ENCODE data around the gene AGAP3.

The AGAP3 gene

GRCh38 chr7:151125846-151126481 is 39.7 kb downstream of the AGAP3 start:
- H3K4me3 ChIP-seq (ENCODE audit: control insufficient read depth in 1 of 7, extremely low read depth in 1 of 7, insufficient read depth in 4 of 7, low read depth in 2 of 7, low read length in 6 of 7): no peak overlapping the region
- no peaks in the 10 kb centered on the region for H3K27me3 ChIP-seq (replicated peaks in 2 of 5; ENCODE audit: control insufficient read depth in 4 of 5, insufficient read depth in 5 of 5, low read length in 4 of 5)
- DNase-seq: no peak
- no peaks in the 10 kb centered on the region for H3K9me3 ChIP-seq (ENCODE audit: control extremely low read depth in 1 of 5, control insufficient read depth in 4 of 5, insufficient read depth in 2 of 5, low read depth in 1 of 5, low read length in 4 of 5)
- ChIA-PET CTCF (interaction anchor here (1.4 to 1.5 kb wide), 3 partner anchors 12 to 49 kb away, joined by 3 to 4 read pairs (median 3); no protein-coding TSS in a partner anchor), POLR2A (no interaction called here)
- no peaks in the 10 kb centered on the region for H3K4me1 ChIP-seq (ENCODE audit: control extremely low read depth in 1 of 4, control insufficient read depth in 4 of 4, insufficient read depth in 4 of 4, low read length in 3 of 4)
- WGBS (ENCODE audit: insufficient coverage): 87% methylated on average over 44 of the region's 58 CpGs
- peaks cover 0 to 77% (median 39%) of the 10 kb centered on the region in 4 experiments for H3K36me3 ChIP-seq (ENCODE audit: control insufficient read depth in 4 of 4, insufficient read depth in 4 of 4, low read length in 3 of 4)
- no peak overlapping the region for H3K27ac ChIP-seq (ENCODE audit: insufficient read depth in 1 of 2, low read depth in 1 of 2, low read length in 2 of 2, poor library complexity in 1 of 2, severe bottlenecking in 2 of 2)

GRCh38 chr7:151126491-151127137 is 40.3 kb downstream of the AGAP3 start:
- Histone ChIP-seq H3K9me3 (ENCODE audit: control extremely low read depth in 1 of 5, control insufficient read depth in 4 of 5, insufficient read depth in 2 of 5, low read depth in 1 of 5, low read length in 4 of 5) (no peaks in the 10 kb centered on the region), H3K4me1 (ENCODE audit: control extremely low read depth in 1 of 4, control insufficient read depth in 4 of 4, insufficient read depth in 4 of 4, low read length in 3 of 4) (no peaks in the 10 kb centered on the region), H3K27ac (ENCODE audit: insufficient read depth in 1 of 2, low read depth in 1 of 2, low read length in 2 of 2, poor library complexity in 1 of 2, severe bottlenecking in 2 of 2) (no peak overlapping the region), H3K27me3 (replicated peaks in 2 of 5; ENCODE audit: control insufficient read depth in 4 of 5, insufficient read depth in 5 of 5, low read length in 4 of 5) (no peaks in the 10 kb centered on the region), H3K4me3 (ENCODE audit: control insufficient read depth in 1 of 7, extremely low read depth in 1 of 7, insufficient read depth in 4 of 7, low read depth in 2 of 7, low read length in 6 of 7) (no peak overlapping the region), H3K36me3 (ENCODE audit: control insufficient read depth in 4 of 4, insufficient read depth in 4 of 4, low read length in 3 of 4) (peaks cover 0 to 74% (median 39%) of the 10 kb centered on the region in 4 experiments)
- 96% methylated on average over 14 of the region's 19 CpGs for WGBS (ENCODE audit: insufficient coverage)
- CTCF ChIA-PET: interaction anchor here (1.5 kb wide), 1 partner anchor 39 kb away, joined by 3 read pairs; no protein-coding TSS in a partner anchor
- POLR2A ChIA-PET: no interaction called here
- DNase-seq: no peak

- Histone ChIP-seq H3K27ac (ENCODE audit: insufficient read depth in 1 of 2, low read depth in 1 of 2, low read length in 2 of 2, poor library complexity in 1 of 2, severe bottlenecking in 2 of 2) (no peak overlapping the region), H3K27me3 (replicated peaks in 2 of 5; ENCODE audit: control insufficient read depth in 4 of 5, insufficient read depth in 5 of 5, low read length in 4 of 5) (no peaks in the 10 kb centered on the region), H3K36me3 (ENCODE audit: control insufficient read depth in 4 of 4, insufficient read depth in 4 of 4, low read length in 3 of 4) (peaks cover 0 to 72% (median 42%) of the 10 kb centered on the region in 4 experiments), H3K9me3 (ENCODE audit: control extremely low read depth in 1 of 5, control insufficient read depth in 4 of 5, insufficient read depth in 2 of 5, low read depth in 1 of 5, low read length in 4 of 5) (no peaks in the 10 kb centered on the region), H3K4me3 (ENCODE audit: control insufficient read depth in 1 of 7, extremely low read depth in 1 of 7, insufficient read depth in 4 of 7, low read depth in 2 of 7, low read length in 6 of 7) (no peak overlapping the region), H3K4me1 (ENCODE audit: control extremely low read depth in 1 of 4, control insufficient read depth in 4 of 4, insufficient read depth in 4 of 4, low read length in 3 of 4) (no peaks in the 10 kb centered on the region)
- WGBS (ENCODE audit: insufficient coverage): 81% methylated on average over 12 of the region's 14 CpGs
- no peak for DNase-seq
- ChIA-PET POLR2A (interaction anchor here (1.3 kb wide), 1 partner anchor 128 kb away, joined by 4 read pairs; no protein-coding TSS in a partner anchor), CTCF (interaction anchor here (0.9 to 2.0 kb wide), 3 partner anchors 9 to 116 kb away, joined by 3 to 5 read pairs (median 4); no protein-coding TSS in a partner anchor)
Observed at GRCh38 chr7:151128144-151128543, 41.9 kb downstream of the AGAP3 start.

GRCh38 chr7:151128716-151129115 is 42.4 kb downstream of the AGAP3 start:
- Histone ChIP-seq H3K4me3 (ENCODE audit: control insufficient read depth in 1 of 7, extremely low read depth in 1 of 7, insufficient read depth in 4 of 7, low read depth in 2 of 7, low read length in 6 of 7) (no peak overlapping the region), H3K27me3 (replicated peaks in 2 of 5; ENCODE audit: control insufficient read depth in 4 of 5, insufficient read depth in 5 of 5, low read length in 4 of 5) (no peaks in the 10 kb centered on the region), H3K36me3 (ENCODE audit: control insufficient read depth in 4 of 4, insufficient read depth in 4 of 4, low read length in 3 of 4) (peaks cover 0 to 66% (median 40%) of the 10 kb centered on the region in 4 experiments), H3K4me1 (ENCODE audit: control extremely low read depth in 1 of 4, control insufficient read depth in 4 of 4, insufficient read depth in 4 of 4, low read length in 3 of 4) (no peaks in the 10 kb centered on the region), H3K27ac (ENCODE audit: insufficient read depth in 1 of 2, low read depth in 1 of 2, low read length in 2 of 2, poor library complexity in 1 of 2, severe bottlenecking in 2 of 2) (no peak overlapping the region), H3K9me3 (ENCODE audit: control extremely low read depth in 1 of 5, control insufficient read depth in 4 of 5, insufficient read depth in 2 of 5, low read depth in 1 of 5, low read length in 4 of 5) (no peaks in the 10 kb centered on the region)
- WGBS (ENCODE audit: insufficient coverage): 97% methylated on average over 6 of the region's 8 CpGs
- POLR2A ChIA-PET: interaction anchor here (1.3 kb wide), 1 partner anchor 128 kb away, joined by 4 read pairs; no protein-coding TSS in a partner anchor
- no peak for DNase-seq
- CTCF ChIA-PET: interaction anchor here (1.4 to 2.0 kb wide), 3 partner anchors 10 to 18 kb away, joined by 3 to 5 read pairs (median 3); no protein-coding TSS in a partner anchor

GRCh38 chr7:151129117-151129959 is 43.1 kb downstream of the AGAP3 start:
- POLR2A ChIA-PET: no interaction called here
- Histone ChIP-seq H3K27ac (ENCODE audit: insufficient read depth in 1 of 2, low read depth in 1 of 2, low read length in 2 of 2, poor library complexity in 1 of 2, severe bottlenecking in 2 of 2) (no peak overlapping the region), H3K4me3 (ENCODE audit: control insufficient read depth in 1 of 7, extremely low read depth in 1 of 7, insufficient read depth in 4 of 7, low read depth in 2 of 7, low read length in 6 of 7) (no peak overlapping the region), H3K36me3 (ENCODE audit: control insufficient read depth in 4 of 4, insufficient read depth in 4 of 4, low read length in 3 of 4) (peaks cover 0 to 68% (median 42%) of the 10 kb centered on the region in 4 experiments), H3K27me3 (replicated peaks in 2 of 5; ENCODE audit: control insufficient read depth in 4 of 5, insufficient read depth in 5 of 5, low read length in 4 of 5) (no peaks in the 10 kb centered on the region), H3K9me3 (ENCODE audit: control extremely low read depth in 1 of 5, control insufficient read depth in 4 of 5, insufficient read depth in 2 of 5, low read depth in 1 of 5, low read length in 4 of 5) (no peaks in the 10 kb centered on the region), H3K4me1 (ENCODE audit: control extremely low read depth in 1 of 4, control insufficient read depth in 4 of 4, insufficient read depth in 4 of 4, low read length in 3 of 4) (no peaks in the 10 kb centered on the region)
- CTCF ChIA-PET: interaction anchor here (1.3 to 2.0 kb wide), 5 partner anchors 10 to 117 kb away, joined by 3 to 5 read pairs (median 5); no protein-coding TSS in a partner anchor
- WGBS (ENCODE audit: insufficient coverage): 91% methylated on average over 27 of the region's 28 CpGs
- DNase-seq: no peak

- Histone ChIP-seq H3K27ac (ENCODE audit: insufficient read depth in 1 of 2, low read depth in 1 of 2, low read length in 2 of 2, poor library complexity in 1 of 2, severe bottlenecking in 2 of 2) (no peak overlapping the region), H3K4me1 (ENCODE audit: control extremely low read depth in 1 of 4, control insufficient read depth in 4 of 4, insufficient read depth in 4 of 4, low read length in 3 of 4) (no peaks in the 10 kb centered on the region), H3K4me3 (ENCODE audit: control insufficient read depth in 1 of 7, extremely low read depth in 1 of 7, insufficient read depth in 4 of 7, low read depth in 2 of 7, low read length in 6 of 7) (no peak overlapping the region), H3K27me3 (replicated peaks in 2 of 5; ENCODE audit: control insufficient read depth in 4 of 5, insufficient read depth in 5 of 5, low read length in 4 of 5) (no peaks in the 10 kb centered on the region), H3K36me3 (ENCODE audit: control insufficient read depth in 4 of 4, insufficient read depth in 4 of 4, low read length in 3 of 4) (peaks cover 0 to 68% (median 41%) of the 10 kb centered on the region in 4 experiments), H3K9me3 (ENCODE audit: control extremely low read depth in 1 of 5, control insufficient read depth in 4 of 5, insufficient read depth in 2 of 5, low read depth in 1 of 5, low read length in 4 of 5) (no peaks in the 10 kb centered on the region)
- DNase-seq: no peak
- over 99% methylated on average over 9 of the region's 9 CpGs for WGBS (ENCODE audit: insufficient coverage)
- CTCF ChIA-PET: interaction anchor here (1.3 to 1.7 kb wide), 4 partner anchors 12 to 117 kb away, joined by 3 to 5 read pairs (median 4); no protein-coding TSS in a partner anchor
- POLR2A ChIA-PET: no interaction called here
Observed at GRCh38 chr7:151129960-151130591, 43.8 kb downstream of the AGAP3 start.
